Measurements from ENCODE around the gene GCAT.

GRCh38 chr22:37769056-37769455 is 38.7 kb upstream of the GCAT start:
- TF ChIP-seq NR2F2 (IDR thresholded peaks at IDR 0.05) (no peak), RAD21 (IDR thresholded peaks at IDR 0.05) (no peak), CTCF (IDR thresholded peaks at IDR 0.05; ENCODE audit: low read depth, low read length, missing input control) (no peak), MAX (IDR thresholded peaks at IDR 0.05) (no peak), RXRA (IDR thresholded peaks at IDR 0.05) (no peak), TAF1 (conservative IDR thresholded peaks at IDR 0.05) (no peak), JUND (IDR thresholded peaks at IDR 0.05) (no peak), YY1 (IDR thresholded peaks at IDR 0.05) (no peak), REST (IDR thresholded peaks at IDR 0.05) (no peak), FOXA1 (IDR thresholded peaks at IDR 0.05) (no peak)
